ENCODE data around the gene EMILIN3. TPM values are rescaled to one million over a fixed set of nuclear protein-coding genes. Genes with fewer than 3 reads are reported as not detected.
A peak's percentile ranks its signal among the peaks of the same experiment; 100 is the strongest.

The EMILIN3 gene
- total and polyA plus RNA-seq, 2 of the 4 experiments (the other 2 are of a cell fraction), result under 0.01 to 0.07 TPM

- Histone ChIP-seq H4K20me1 (ENCODE audit: insufficient read depth, low read length) (no peaks in the 10 kb centered on the region; the same call in 1 of the 2 replicates), H4K5ac (ENCODE audit: low read depth, low read length) (no peak overlapping the region), H3K4me3 (ENCODE audit: insufficient read depth, low read depth, low read length) (no peak overlapping the region), H3K9ac (ENCODE audit: low read depth, low read length) (no peak overlapping the region), H2BK20ac (ENCODE audit: low read depth, low read length) (no peak overlapping the region), H2BK120ac (ENCODE audit: low read depth, low read length) (no peak overlapping the region), H4K8ac (ENCODE audit: low read depth in 2 of 2, low read length in 2 of 2) (no peak overlapping the region), H3K36me3 (ENCODE audit: control insufficient read depth, insufficient read depth, low read length) (peaks cover 60% of the 10 kb centered on the region), H3K56ac (ENCODE audit: extremely low read depth, insufficient read depth, low read length) (0 out of 2 replicates have a peak overlapping the region, but pooled peaks have one; percentile 11), H3K23ac (ENCODE audit: low read depth, low read length) (no peak overlapping the region), H3K14ac (replicated peaks; ENCODE audit: low read depth, low read length) (no peak overlapping the region), H3K79me1 (ENCODE audit: low read depth in 1 of 2, low read length in 2 of 2) (no peaks in the 10 kb centered on the region; a peak in 1 of 4 replicates), H2BK5ac (ENCODE audit: low read depth, low read length, poor library complexity, severe bottlenecking) (no peak overlapping the region), H2AK9ac (replicated peaks; ENCODE audit: low read depth, low read length, poor library complexity) (no peak overlapping the region), H3K9me3 (ENCODE audit: control insufficient read depth, insufficient read depth, low read length) (no peaks in the 10 kb centered on the region), H3K27me3 (ENCODE audit: control insufficient read depth, insufficient read depth, low read length) (no peaks in the 10 kb centered on the region), H3K4me2 (ENCODE audit: low read depth, low read length) (no peak overlapping the region), H4K91ac (ENCODE audit: insufficient read depth, low read depth, low read length) (no peak overlapping the region), H3K4ac (ENCODE audit: low read depth, low read length) (no peak overlapping the region), H3K18ac (ENCODE audit: low read depth, low read length) (no peak overlapping the region), H2BK15ac (ENCODE audit: low read depth, low read length) (no peak overlapping the region), H2AFZ (replicated peaks; ENCODE audit: low read length, poor library complexity) (no peak overlapping the region), H2AK5ac (ENCODE audit: low read depth, low read length) (0 out of 2 replicates have a peak overlapping the region, but pooled peaks have one; percentile 26), H3K4me1 (ENCODE audit: control insufficient read depth, insufficient read depth, low read length) (no peaks in the 10 kb centered on the region), H3K27ac (ENCODE audit: insufficient read depth, low read length) (no peak overlapping the region), H3K9me1 (ENCODE audit: insufficient read depth, low read length) (peaks cover 3% of the 10 kb centered on the region; the same call in 1 of the 2 replicates)
- CTCF ChIA-PET, result interaction anchor here (0.6 kb wide), 1 partner anchor 11 kb away, joined by 3 read pairs; no protein-coding TSS in a partner anchor
- dilution Hi-C loops (cut with HindIII; ENCODE audit: low sequenced_read_pairs, unreplicated experiment) (no loop called here), in situ Hi-C loops (cut with MboI; ENCODE audit: low sequenced_read_pairs) (no loop called here), intact Hi-C loops (cut with micrococcal nuclease) (no loop called here)
- no TSS peak for BruUV-seq (replicated peaks)
- TF ChIP-seq ELK1 (IDR thresholded peaks at IDR 0.05; ENCODE audit: borderline replicate concordance, low read depth, low read length) (no peak), SMC3 (IDR thresholded peaks at IDR 0.05; ENCODE audit: low read depth, low read length) (no peak)
- ATAC-seq (ENCODE audit: low read depth) (no peak), DNase-seq (no peak)
- POLR2A ChIA-PET (ENCODE audit: unreplicated experiment), result no interaction called here
- WGBS, 2 experiments (ENCODE audit: extremely low coverage in 2 of 2, insufficient read length in 1 of 2), result 77% methylated on average over 3 of the region's 10 CpGs; no CpG with 5 or more reads in 1 of the 2 experiments
These were observed 41.0 kb upstream of the EMILIN3 start for GRCh38 chr20:41407607-41408006.

Data from IMR-90 (cell line).